ENCODE results near the gene CAMTA1.

DNA sequence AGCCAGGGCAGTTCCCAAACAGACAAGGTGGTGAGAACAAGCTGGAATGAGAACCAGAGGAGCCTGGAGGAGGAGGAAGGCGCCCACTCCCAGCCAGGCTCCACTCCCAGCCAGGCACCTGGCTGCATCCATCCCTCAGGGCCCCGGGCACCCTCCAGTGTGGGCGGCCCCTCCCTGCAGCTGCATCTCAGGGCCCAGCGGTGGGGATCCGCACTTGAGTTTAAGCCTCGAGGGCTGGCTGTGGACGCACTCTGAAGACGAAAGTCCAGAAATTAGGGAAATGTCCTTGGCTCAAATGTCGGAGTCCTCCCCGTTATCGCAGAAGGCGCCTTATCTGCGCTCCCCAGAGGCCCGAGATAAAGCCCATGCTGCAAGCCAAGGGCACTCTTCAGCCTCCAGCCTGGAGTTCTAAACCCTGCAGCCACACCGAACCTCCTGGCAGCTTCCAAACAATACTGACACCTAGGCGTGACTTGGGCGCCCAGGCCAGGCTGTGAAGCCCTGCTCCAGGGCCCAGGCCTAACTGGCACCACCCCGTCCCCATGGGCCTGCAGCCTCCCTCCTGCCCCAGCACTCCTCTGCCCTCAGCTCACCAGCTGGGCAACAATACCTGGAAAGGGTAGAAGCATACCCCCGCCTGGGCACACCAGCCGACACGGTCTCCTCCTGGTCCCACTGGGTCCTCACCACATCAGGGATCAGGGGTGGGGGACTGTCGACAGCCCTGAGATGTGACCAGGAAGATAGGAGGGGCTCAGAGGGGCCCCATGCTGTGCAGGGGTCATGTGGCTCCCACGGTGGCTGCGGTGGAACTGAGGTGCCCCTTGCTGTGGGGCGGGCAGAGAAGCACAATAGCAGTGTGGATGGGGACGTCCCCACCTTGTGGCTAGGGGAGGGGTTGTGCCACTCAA is 801.0 kb downstream of the CAMTA1 start:
- TF ChIP-seq, protein P1, sequence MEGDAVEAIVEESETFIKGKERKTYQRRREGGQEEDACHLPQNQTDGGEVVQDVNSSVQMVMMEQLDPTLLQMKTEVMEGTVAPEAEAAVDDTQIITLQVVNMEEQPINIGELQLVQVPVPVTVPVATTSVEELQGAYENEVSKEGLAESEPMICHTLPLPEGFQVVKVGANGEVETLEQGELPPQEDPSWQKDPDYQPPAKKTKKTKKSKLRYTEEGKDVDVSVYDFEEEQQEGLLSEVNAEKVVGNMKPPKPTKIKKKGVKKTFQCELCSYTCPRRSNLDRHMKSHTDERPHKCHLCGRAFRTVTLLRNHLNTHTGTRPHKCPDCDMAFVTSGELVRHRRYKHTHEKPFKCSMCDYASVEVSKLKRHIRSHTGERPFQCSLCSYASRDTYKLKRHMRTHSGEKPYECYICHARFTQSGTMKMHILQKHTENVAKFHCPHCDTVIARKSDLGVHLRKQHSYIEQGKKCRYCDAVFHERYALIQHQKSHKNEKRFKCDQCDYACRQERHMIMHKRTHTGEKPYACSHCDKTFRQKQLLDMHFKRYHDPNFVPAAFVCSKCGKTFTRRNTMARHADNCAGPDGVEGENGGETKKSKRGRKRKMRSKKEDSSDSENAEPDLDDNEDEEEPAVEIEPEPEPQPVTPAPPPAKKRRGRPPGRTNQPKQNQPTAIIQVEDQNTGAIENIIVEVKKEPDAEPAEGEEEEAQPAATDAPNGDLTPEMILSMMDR (IDR thresholded peaks at IDR 0.05), result no peak
- no peak for TF ChIP-seq POLR2A (IDR thresholded peaks at IDR 0.05)
- TF ChIP-seq POLR2AphosphoS5 (IDR thresholded peaks at IDR 0.05), result no peak
